Stimulated activated CD4-positive, alpha-beta T cell treated with anti-CD3 and anti-CD28 coated beads, Interleukin-4, amount 100 ng/mL, for 24 hours (primary cell): ENCODE results near the gene KLHL30.
"Not testable (repeated sequence)": the region's sequence is repeated elsewhere in the genome, so short reads cannot be mapped to it uniquely, and the experiment has no call there.

Source experiments
- DNase-seq: peaks from one replicate; pipeline ENCODE4 v3.0.0-alpha.2; 2020

KLHL30 gene

DNA sequence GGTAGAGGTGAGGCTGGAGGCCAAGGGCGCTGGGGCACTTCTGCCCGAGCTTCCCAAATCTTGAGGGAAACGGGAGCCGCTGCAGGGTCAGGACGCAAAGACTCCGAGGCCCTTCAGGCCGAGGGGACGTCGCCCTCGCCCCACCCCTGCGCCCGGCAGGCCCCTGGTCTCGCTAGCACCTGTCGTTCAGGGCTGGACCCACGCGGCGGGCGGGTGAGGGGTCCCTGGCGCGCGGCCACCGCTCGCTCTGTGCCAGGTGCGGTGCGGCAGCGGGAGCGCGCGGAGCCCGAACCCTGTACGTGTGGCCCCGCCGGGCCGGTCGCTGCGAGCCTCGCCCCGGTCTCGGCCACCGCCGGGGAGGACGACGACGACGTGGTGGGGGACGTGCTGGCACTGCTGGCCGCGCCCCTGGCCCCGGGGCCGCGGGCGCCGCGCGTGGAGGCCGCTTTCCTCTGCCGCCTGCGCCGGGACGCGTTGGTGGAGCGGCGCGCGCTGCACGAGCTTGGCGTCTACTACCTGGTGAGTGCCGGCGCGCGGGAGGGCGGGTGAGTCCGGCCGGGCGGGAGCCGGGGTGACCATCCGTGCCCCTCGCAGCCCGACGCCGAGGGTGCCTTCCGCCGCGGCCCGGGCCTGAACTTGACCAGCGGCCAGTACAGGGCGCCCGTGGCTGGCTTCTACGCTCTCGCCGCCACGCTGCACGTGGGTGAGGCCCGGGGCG is 25.2 kb downstream of the KLHL30 start:
- no peak for DNase-seq

DNA sequence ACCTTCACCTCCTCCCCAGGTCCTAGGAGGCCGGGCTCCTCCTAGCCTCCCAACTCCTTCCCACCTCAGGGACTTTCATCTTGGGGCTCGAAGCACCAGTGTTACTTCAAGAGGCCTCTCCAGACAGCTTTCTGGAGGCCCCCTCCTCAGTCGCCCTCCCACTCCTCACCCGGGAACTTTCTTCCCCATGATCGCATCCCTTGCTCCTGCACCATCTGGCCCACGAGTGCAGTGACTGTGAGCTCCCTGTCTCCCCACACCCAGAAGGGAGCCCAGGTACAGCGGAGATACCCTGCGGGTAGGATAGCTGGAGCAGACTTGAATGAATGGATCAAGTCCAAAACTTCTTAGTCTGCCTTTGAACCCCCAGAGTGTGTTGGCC is 26.4 kb downstream of the KLHL30 start:
- DNase-seq = no peak

DNA sequence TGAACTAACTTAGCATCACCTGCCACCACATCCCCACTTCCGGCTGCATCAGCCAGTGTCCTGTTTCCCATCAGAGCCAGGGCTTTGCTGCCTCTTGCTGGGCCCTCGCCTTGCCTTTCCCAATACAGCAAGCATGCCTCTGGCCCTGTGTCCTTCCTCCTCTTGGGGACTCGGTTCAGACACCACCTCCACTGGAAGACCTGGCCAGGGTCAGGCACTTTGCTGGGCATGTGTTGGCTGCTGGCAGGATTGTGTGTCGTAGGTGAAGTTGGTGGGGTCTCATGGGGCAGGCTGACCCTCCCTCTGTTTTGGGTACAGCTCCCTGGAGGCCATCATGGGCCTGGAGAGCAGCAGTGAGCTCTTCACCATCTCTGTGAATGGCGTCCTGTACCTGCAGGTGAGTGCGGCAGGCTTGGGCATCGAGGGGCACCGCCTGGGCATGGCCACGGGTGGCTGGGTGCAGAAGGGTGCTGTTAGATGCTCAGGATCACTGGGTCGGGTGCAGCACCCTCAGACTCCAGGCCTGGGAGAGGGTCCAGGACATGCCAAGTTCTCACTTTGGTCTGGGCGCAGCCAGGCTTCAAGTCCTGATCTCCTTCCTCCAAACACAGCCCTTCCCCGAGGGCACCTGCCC is 26.9 kb downstream of the KLHL30 start:
- DNase-seq = no peak

DNA sequence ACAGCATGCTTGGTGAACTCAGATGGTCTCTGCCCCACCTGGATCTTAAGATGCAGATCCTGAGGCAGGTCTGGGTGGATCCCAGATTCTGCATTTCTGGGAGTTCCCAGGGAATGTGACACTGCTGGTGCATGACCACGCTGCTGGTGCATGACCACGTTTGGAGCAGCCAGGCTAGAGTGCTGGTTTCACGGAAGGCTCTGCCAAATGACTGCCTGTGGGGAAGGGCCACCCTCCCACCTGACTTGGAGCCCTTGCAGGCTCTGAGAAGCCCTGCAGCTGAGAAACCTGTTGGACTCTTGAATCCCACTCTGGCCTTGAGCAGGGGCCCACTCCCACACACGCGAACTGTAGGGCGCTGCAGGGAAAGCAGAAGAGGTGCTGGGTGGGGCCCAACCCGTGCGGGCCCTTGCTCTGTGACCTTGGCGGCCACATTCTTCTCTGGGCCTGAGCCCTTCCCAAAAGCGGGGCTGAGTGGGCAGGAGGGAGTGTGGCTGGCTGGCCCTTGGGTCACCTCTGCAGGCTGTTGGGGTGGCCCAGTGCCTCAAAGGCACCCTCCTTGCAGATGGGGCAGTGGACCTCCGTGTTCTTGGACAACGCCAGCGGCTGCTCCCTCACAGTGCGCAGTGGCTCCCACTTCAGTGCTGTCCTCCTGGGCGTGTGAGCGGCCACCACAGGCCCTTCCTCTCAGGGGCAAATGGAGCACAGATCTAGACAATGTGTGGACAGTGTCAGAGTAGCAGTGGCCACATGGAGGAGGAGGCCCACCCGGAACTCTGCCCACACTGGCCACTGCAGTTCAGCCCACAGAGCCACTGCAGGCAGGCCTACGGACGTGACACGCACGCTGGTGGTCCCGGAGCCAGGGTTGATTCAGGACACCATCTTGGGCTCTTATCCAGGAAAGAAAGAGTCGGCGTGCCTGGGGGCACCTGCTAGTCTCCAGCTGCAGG is 28.2 kb downstream of the KLHL30 start:
- no peak for DNase-seq

DNA sequence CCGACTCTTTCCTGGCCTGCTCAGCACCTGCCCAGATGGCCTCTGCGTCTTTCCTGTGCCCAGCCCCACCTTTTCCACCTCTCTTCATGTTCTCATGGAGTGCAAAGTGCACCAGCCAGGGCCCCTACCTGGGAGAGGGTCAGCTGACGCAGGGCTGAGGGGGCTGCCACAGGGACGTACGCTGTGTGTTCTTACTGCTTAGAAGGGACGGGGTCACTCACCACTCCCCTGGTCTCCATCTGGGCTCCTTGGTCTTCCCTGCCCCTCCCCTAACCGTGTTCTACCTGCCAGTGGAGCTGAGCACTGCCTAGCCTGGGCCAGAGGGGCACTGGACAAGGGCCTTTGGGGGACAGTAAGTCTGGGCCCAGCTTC is 28.9 kb downstream of the KLHL30 start:
- DNase-seq = no peak

DNA sequence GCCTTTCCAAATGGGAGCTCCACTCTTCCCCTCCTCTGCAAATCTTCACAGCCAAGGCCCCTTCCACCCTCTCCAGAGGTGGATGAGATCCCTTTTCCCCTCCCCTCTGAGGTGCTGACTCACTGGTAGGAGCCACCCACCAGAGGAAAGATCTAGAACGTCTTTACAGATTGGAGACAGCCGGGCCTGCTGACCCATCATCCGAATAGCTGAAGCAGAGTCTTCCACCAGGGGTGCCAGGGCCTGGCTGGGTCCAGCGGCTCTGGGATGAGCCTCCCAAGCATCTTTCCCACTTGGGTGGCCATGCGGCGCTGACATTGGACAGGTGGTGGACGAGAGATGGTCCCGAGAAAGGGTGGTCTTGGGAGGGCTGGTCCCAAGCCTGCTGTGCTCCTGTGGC is 29.3 kb downstream of the KLHL30 start:
- DNase-seq = no peak

DNA sequence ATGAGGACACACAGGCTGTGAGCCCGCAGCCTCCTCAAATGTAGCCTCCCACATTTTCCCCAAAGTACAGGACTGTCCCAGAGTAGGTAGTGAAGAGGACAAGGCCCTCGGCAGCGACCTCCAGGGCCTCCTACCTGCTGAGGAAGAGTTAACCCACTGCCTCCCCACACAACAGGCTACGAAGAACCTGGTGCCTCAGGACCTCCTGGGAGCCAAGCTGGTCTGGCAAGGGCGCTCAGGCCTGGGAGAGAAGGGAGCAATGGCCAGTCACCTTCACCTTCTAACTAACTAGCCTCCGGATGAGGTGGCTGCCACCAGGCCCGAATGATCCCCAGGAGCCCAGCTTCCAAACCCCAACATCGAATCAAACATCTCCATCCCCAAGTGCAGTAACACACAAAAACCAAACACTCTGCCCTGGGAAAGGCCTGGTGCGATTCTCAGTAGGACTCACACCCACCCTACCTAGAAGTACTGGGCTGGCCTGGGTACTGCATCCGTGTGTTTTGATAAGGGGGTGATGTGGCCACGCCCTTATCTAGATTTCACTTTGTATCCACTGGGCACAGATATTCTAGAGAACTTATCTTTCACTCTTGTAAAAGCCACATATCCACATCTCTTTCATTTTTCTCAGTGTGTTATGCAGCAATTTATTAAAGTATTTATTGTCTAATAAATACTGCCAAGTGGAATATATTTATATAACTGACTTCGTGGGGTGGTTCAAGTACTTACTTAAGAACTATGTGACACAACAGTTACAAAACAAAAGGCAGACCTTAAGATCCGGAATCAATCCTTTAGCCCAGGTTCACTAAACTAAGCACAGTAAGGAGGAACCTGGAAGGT is 30.0 kb downstream of the KLHL30 start:
- no peak for DNase-seq

DNA sequence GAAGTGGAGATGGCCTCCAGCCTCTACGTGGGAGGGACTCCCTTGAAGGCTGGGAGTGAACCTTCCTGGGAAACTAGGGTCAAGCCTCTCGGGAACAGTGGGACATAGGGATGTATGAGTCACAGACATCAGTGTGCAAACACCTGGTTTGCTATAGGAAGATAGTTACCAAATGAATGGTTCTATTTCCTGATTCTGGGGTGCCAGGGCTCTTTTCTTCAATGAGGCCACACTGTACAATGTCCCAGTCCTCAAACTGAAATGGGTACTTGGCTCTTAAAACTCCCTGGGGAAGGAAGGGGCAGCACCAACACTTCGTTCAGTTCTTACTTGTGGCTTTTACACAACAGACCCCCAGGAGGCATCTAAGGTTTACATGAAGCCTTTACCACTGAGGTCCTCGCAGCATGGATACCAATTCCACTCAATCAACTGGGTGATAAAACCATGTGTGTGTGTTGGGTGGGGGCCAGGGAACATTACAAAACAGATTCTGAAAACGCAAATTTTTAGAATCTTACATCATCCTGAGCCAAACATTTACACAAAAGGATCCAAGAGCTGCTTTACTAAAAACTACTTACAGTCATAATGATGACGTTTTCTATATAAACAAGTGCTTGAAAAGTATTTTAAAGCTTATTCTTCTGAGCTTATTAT is 30.7 kb downstream of the KLHL30 start:
- DNase-seq = no peak

DNA sequence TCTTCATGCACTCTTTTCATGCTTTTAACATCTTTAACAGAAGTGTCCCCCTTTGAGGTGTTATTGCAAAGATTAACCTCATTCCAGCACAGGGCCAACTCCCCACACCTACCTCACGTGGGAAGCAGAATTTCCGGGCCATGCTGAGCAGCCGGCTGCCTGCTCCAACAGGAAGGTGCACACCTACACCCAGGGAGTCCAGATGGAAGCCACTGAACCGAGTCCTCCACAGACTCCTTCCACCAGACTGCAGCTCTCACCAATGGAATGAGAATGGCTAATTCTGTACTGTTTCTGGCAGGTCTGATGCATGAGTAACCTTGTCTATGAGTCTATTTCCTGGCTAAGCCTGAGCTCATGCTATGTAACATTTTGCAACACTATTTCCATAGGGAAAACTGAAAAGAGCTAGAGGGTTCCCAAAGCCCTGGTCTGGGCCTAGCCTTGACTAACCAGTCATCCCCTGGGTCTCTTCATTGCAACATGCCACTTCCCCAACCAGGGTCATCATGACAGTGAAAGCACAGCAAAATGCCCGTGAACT is 31.3 kb downstream of the KLHL30 start:
- no peak for DNase-seq

DNA sequence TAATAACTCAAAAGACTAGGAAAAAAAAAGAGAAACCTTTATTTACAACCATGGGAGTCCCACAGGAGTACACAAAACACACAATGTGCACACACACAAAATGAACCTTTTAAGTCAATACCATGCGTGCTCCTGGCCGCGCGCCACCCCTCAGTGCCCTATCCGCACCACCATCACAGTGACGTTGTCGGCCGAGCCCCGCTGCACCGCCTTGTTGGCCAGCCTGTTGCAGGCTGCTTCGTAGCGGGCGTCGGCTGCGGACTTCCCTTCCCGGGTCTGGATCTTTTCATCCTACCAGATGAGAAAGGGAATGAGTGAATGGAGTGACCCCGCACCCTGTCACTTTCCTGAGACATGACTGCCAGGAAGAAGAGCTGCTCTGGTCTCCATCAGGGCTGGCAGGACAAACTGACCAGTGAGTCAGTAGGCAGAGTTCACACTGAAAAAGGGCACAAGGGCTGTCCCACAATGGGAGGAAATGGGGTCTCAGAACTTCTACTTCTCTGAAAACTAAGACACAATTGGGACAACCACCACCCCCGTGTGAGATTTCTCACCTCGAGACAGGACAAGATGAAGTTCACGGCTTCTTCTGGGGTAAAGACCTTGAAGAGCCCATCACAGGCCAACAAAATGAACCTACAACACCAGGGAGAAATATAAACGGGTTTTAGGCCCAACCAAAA is 32.1 kb downstream of the KLHL30 start:
- DNase-seq = no peak

DNA sequence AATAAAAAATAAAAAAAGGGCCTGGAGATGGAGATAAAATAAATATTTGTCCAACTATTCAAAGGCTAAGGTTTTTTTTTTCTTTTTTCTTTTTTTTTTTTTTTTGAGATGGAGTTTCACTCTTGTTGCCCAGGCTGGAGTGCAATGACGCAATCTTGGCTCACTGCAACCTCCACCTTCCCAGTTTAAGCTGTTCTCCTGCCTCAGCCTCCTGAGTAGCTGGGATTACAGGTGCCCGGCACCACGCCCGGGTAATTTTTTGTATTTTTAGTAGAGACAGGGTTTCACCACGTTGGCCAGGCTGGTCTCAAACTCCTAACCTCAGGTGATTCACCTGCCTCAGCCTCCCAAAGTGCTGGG is 32.6 kb downstream of the KLHL30 start:
- DNase-seq = not testable (repeated sequence)

DNA sequence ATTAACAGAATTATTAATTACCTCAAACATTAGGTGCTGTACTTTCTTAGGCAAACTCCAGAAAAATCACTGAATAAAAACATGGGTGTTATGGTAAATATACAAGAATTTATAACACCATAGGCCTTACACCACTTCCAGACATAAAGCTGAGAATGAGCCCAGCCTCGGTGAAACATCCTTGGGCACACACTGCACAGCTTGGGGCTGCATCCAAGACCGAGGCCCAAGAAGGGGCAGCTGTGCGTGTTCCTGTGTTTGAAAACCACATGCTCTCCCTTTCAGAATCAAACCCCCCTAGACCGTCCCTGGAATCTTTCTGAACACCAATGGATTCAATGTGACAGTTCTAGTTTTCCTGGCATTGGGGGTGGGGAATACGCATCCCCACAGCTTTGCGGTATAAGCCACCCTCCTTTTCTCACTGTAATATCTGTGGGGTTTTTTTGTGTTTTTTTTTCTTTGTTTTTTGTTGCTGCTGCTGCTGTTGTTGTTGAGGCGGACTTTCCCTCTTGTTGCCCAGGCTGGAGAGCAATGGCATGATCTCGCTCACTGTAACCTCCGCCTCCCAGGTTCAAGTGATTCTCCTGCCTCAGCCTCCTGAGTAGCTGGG is 33.2 kb downstream of the KLHL30 start:
- DNase-seq = no peak

DNA sequence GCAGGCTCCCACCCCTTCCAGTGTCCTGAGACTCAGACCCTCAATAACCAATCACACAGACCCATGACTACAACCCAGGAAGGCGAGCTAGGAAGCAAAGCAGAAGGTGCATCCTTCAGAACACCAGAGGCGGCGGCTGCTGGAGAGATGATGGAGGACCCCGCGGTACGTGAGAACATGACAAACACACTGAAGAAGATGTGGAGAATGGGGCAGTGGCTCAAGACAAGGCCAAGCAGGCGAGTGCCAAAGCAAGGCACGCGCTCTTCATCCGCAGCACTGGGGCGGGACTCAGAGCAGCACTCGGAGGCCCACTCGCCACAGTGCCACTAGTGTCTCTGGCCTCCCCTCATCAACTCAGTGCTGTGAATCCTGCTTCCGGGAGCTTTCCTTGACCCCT is 34.0 kb downstream of the KLHL30 start:
- DNase-seq = no peak

DNA sequence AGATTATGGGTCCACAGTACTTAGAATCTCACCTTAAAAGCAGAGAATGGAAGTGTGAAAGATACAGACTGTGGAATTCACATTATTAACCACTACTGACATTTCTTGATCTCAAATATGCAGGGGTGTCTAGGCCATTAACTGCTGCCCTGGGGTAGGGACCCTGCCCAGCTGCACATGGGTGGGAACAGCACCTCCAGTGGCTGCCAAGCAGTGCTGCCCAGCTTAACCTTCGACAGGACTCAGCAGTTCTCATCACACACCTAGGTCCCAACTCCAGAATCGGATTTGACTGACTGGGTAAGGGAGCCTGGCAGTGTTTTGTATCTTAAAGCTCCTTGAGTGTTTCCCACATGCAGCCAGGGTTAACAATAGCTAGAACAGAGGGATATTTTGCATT is 35.2 kb downstream of the KLHL30 start:
- no peak for DNase-seq

DNA sequence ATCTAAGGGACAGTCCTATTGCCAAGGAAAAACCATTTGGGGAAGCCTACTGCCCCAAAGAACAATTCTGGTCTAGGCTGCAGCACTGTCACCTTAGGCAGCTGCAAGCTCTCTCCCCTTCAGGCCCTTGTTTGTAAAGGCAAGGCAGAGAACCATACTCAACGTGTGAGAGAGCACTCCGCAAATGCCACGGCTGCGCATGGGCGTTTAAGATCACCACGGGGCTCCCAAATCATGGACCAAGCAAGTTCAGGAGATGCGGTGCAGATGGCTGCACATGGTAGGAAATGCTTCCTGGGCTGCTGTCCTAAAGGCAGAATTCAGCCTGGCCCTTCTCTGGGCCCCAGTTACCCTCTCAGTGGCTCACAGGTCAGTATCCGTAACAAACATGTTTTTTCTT is 35.8 kb downstream of the KLHL30 start:
- no peak for DNase-seq

DNA sequence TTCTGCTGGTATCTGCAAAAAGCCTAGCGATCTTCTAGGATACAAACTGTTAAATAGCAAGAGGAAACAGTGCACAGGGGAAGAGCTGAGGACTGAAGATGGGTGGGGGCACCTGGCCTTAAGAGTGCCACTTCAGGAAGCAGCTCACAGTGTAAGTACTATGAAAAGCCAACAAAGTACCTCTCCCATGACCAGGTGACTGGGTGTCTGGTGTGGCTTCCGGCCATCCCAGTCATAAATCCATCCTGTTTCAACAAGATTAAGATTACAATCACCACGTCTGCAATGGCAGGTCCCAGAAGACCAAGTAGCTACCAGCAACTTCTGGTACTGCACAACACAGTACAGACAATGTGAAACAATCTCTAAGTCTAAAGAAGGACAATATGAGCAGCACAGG is 36.2 kb downstream of the KLHL30 start:
- no peak for DNase-seq

DNA sequence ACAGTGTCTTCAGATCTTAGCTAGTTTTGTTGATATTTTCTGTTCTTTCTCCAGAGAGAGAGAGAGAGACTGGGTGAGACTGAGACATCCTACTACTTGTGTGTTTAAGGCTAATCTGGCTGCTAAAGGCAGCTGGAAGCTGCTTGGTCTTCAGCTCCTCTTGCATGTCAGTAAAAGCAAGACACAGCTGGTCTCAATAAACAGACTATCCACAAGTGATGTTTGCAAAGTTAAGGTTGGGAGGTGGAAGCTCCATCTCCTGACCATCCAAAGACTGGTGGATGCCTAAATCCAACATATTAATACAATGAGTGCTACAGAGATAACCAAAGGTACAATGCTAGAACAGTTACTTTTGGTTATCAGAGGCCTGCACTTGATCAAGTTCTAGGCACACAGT is 38.1 kb downstream of the KLHL30 start:
- DNase-seq = no peak

DNA sequence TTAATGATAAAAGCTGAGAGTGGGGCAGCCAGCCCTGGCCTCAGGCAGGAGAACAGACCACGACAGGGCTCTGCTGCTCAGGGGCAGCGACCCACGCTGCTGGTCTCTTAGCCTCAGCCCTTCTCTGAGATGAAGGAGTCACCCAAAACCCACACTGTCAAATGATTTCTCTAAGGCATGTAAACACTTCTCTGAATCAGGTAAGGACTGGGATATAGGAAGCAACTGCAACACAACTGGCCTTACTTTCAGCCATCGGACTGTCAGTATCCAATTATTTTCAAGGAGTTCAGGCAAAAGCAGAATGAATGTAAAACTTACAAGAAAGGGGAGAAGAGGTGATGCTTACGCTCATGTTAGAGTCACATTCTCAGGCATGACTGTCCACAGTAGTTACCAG is 42.1 kb downstream of the KLHL30 start:
- no peak for DNase-seq

DNA sequence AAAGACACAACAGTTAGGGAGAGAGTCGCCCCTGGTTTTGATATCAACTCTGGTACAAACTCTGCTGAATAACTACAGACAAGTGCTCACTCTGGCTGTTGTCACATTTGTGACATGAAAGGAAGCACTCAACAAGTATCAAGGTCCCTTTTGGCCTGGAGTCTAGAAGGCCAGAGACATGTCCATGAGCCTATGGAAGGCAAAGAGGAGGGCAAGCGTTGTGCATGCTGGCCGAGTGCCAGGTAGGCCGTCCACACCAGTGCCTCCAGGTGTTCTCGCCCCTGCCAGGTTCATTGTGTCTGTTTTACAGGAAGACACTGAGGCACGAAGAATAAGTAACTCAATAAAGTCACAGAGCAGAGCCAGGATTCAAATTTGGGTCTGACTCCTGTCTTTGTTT is 43.9 kb downstream of the KLHL30 start:
- DNase-seq = no peak

DNA sequence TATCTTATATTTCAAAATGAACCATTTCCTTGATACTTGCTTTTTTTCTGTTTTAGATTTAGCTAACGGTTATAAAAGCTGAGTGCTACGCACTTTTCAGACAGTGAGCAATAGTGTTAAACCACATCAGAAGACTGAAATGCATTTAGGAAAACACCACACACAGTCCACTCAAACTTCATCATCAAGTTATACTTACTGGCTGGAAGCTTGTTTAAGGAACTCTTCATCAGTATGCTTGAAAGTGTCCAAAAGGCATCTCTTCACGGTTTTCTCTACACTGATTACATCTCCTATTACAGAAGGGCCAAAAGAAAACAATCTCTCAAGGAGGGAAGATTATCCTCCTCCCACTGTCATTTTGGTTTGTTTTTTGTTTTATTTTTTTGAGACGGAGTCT is 45.4 kb downstream of the KLHL30 start:
- DNase-seq = no peak
